Measurements from ENCODE around the gene GPR142.

The GPR142 gene

GRCh38 chr17:74369665-74370490 is 2.6 kb downstream of the GPR142 start:
- DNase-seq (ENCODE audit: low read depth), result no peak

- DNase-seq (ENCODE audit: low read depth), result no peak
These were observed 4.4 kb downstream of the GPR142 start for GRCh38 chr17:74371653-74372147.

- no peak for DNase-seq (ENCODE audit: low read depth)
These were observed 5.1 kb downstream of the GPR142 start for GRCh38 chr17:74372426-74372825.

- DNase-seq (ENCODE audit: low read depth), result no peak
These were observed 6.7 kb downstream of the GPR142 start for GRCh38 chr17:74373838-74374606.

- DNase-seq (ENCODE audit: low read depth), result no peak
These were observed 7.6 kb downstream of the GPR142 start for GRCh38 chr17:74374858-74375257.

- DNase-seq (ENCODE audit: low read depth), result peak; percentile 91
These were observed 12.3 kb downstream of the GPR142 start for GRCh38 chr17:74379495-74380085.

- no peak for DNase-seq (ENCODE audit: low read depth)
These were observed 13.0 kb downstream of the GPR142 start for GRCh38 chr17:74380086-74380958.

- no peak for DNase-seq (ENCODE audit: low read depth)
These were observed 13.9 kb downstream of the GPR142 start for GRCh38 chr17:74380959-74381808.

GRCh38 chr17:74383141-74383540 is 15.8 kb downstream of the GPR142 start:
- no peak for DNase-seq (ENCODE audit: low read depth)

- no peak for DNase-seq (ENCODE audit: low read depth)
These were observed 17.9 kb downstream of the GPR142 start for GRCh38 chr17:74385201-74385600.

GRCh38 chr17:74386386-74386785 is 19.1 kb downstream of the GPR142 start:
- DNase-seq (ENCODE audit: low read depth), result no peak

GRCh38 chr17:74387365-74388218 is 20.3 kb downstream of the GPR142 start:
- DNase-seq (ENCODE audit: low read depth), result no peak

GRCh38 chr17:74389084-74389753 is 21.9 kb downstream of the GPR142 start:
- no peak for DNase-seq (ENCODE audit: low read depth)

GRCh38 chr17:74389937-74390679 is 22.8 kb downstream of the GPR142 start:
- DNase-seq (ENCODE audit: low read depth), result no peak

- no peak for DNase-seq (ENCODE audit: low read depth)
These were observed 23.7 kb downstream of the GPR142 start for GRCh38 chr17:74390680-74391653.

GRCh38 chr17:74391771-74392170 is 24.5 kb downstream of the GPR142 start:
- DNase-seq (ENCODE audit: low read depth), result no peak

- DNase-seq (ENCODE audit: low read depth), result no peak
These were observed 25.5 kb downstream of the GPR142 start for GRCh38 chr17:74392848-74393247.
